ENCODE data around the gene PHACTR4. TPM values are rescaled to one million over a fixed set of nuclear protein-coding genes. Genes with fewer than 3 reads are reported as not detected.

PHACTR4 gene
- total and polyA plus RNA-seq, 9 of the 15 experiments (the other 6 are each of a cell fraction or from before 2014, with no cell fraction given) = 6.4 to 43.6 (median 14.2) TPM

- TF ChIP-seq, protein P1, sequence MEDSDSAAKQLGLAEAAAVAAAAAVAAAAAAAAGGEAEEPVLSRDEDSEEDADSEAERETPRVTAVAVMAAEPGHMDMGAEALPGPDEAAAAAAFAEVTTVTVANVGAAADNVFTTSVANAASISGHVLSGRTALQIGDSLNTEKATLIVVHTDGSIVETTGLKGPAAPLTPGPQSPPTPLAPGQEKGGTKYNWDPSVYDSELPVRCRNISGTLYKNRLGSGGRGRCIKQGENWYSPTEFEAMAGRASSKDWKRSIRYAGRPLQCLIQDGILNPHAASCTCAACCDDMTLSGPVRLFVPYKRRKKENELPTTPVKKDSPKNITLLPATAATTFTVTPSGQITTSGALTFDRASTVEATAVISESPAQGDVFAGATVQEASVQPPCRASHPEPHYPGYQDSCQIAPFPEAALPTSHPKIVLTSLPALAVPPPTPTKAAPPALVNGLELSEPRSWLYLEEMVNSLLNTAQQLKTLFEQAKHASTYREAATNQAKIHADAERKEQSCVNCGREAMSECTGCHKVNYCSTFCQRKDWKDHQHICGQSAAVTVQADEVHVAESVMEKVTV (CRISPR knock-in tag; IDR thresholded peaks at IDR 0.05) = peak; percentile 39
- TF ChIP-seq NR1H2 (CRISPR knock-in tag; IDR thresholded peaks at IDR 0.05) = 0 out of 2 replicates have a peak, but pooled peaks have one; percentile 14
- TF ChIP-seq FOXM1 (IDR thresholded peaks at IDR 0.05; ENCODE audit: low read depth) = no peak
- no peak; the same call in 1 of the 2 replicates for TF ChIP-seq FOXM1 (CRISPR knock-in tag; IDR thresholded peaks at IDR 0.05; ENCODE audit: low read depth)
- 0 out of 2 replicates have a peak, but pooled peaks have one; percentile 30 for TF ChIP-seq ZNF408 (CRISPR knock-in tag; IDR thresholded peaks at IDR 0.05; ENCODE audit: low read depth)
- peak; percentile 29; the same call in 1 of the 2 replicates for TF ChIP-seq ZNF436 (CRISPR knock-in tag; IDR thresholded peaks at IDR 0.05)
- no peak for TF ChIP-seq CCAR2 (IDR thresholded peaks at IDR 0.05; ENCODE audit: low read depth, low read length)
- TF ChIP-seq, protein P2, sequence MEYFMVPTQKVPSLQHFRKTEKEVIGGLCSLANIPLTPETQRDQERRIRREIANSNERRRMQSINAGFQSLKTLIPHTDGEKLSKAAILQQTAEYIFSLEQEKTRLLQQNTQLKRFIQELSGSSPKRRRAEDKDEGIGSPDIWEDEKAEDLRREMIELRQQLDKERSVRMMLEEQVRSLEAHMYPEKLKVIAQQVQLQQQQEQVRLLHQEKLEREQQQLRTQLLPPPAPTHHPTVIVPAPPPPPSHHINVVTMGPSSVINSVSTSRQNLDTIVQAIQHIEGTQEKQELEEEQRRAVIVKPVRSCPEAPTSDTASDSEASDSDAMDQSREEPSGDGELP (CRISPR knock-in tag; IDR thresholded peaks at IDR 0.05; ENCODE audit: borderline replicate concordance) = peak; percentile 68; the same call in 1 of the 2 replicates
- peak in 1 of 2 experiments; percentile 18 for TF ChIP-seq AFF1 (IDR thresholded peaks at IDR 0.05; ENCODE audit: low read depth in 1 of 2, partially characterized antibody in 2 of 2)
- 0 out of 2 replicates have a peak, but pooled peaks have one; percentile 49 for TF ChIP-seq FOXP1 (CRISPR knock-in tag; IDR thresholded peaks at IDR 0.05)
- TF ChIP-seq MAZ (CRISPR knock-in tag; conservative IDR thresholded peaks at IDR 0.05 in 1 of 2, IDR thresholded peaks at IDR 0.05 in 1 of 2) = peak in 1 of 2 experiments; percentile 84; a peak in 3 of 4 replicates
- TF ChIP-seq HNRNPH1 (optimal IDR thresholded peaks at IDR 0.05; ENCODE audit: low read depth, low read length) = peak; percentile 85
- 0 out of 2 replicates have a peak, but pooled peaks have one; percentile 43 for TF ChIP-seq ZNF740 (CRISPR knock-in tag; IDR thresholded peaks at IDR 0.05)
- TF ChIP-seq ZNF740 (tag; IDR thresholded peaks at IDR 0.05) = no peak
- no peak for TF ChIP-seq ZBTB1 (CRISPR knock-in tag; IDR thresholded peaks at IDR 0.05; ENCODE audit: borderline replicate concordance, low read depth)
- TF ChIP-seq PML (IDR thresholded peaks at IDR 0.05; ENCODE audit: low read length) = peak; percentile 85
- peak; percentile 31; the same call in 1 of the 2 replicates for TF ChIP-seq SMC3 (conservative IDR thresholded peaks at IDR 0.05; ENCODE audit: insufficient read depth, low read depth, low read length)
- peak; percentile 76; the same call in 1 of the 2 replicates for TF ChIP-seq BCL6 (CRISPR knock-in tag; IDR thresholded peaks at IDR 0.05)
These were observed 140.9 kb downstream of the PHACTR4 start (continued) for GRCh38 chr1:28510273-28510969.

Measured in K562 (cell line).